HepG2 (cell line): ENCODE measurements around the gene NDUFB6. TPM values are rescaled to one million over a fixed set of nuclear protein-coding genes. Genes with fewer than 3 reads are reported as not detected.
A peak's percentile ranks its signal among the peaks of the same experiment; 100 is the strongest.

Experiments
- ATF5 ChIP-seq: sonication (generic); formaldehyde crosslinking; IDR thresholded peaks from 2 replicates; pipeline ENCODE4 v1.4.0; 2020; ENCODE audit warnings: mild to moderate bottlenecking, low read depth, missing genetic modification reagents
- ATM ChIP-seq: fragments of 450-650 bp; IDR thresholded peaks from 2 replicates; pipeline ENCODE4 v1.7.1; 2017; ENCODE audit warnings: mild to moderate bottlenecking, borderline replicate concordance
- BHLHE40 ChIP-seq: IDR thresholded peaks from 2 replicates; pipeline ENCODE4 v1.6.1; 2011; ENCODE audit warnings: low read length, improper control_type of control experiment
- CCAR2 ChIP-seq: fragments of 200-400 bp; formaldehyde crosslinking; optimal IDR thresholded peaks from 2 replicates; pipeline ENCODE3; 2018; ENCODE audit warnings: low read depth, mild to moderate bottlenecking, low read length, moderate library complexity
- EEA1 ChIP-seq: sonication (generic); formaldehyde crosslinking; IDR thresholded peaks from 2 replicates; pipeline ENCODE4 v1.5.1; 2020; ENCODE audit warnings: mild to moderate bottlenecking, missing genetic modification reagents, borderline replicate concordance
- EP300 ChIP-seq, 3 experiments: sonication (generic) in 1 of 3; formaldehyde crosslinking in 1 of 3; IDR thresholded peaks; 2 replicates each; pipeline versions ENCODE4 v1.5.1 to v1.6.1; 2011 to 2020; ENCODE audit warnings: low read depth in 2 of 3, low read length in 2 of 3, borderline replicate concordance in 1 of 3, improper control_type of control experiment in 1 of 3, mild to moderate bottlenecking in 1 of 3, missing genetic modification reagents in 1 of 3, moderate library complexity in 1 of 3
- ESRRA ChIP-seq: sonication (generic); formaldehyde crosslinking; IDR thresholded peaks from 2 replicates; pipeline ENCODE4 v1.5.1; 2020; ENCODE audit warnings: mild to moderate bottlenecking, low read depth, missing genetic modification reagents
- EZH2 ChIP-seq: conservative IDR thresholded peaks from 2 replicates; pipeline ENCODE4 v1.6.1; 2012; ENCODE audit warnings: mild to moderate bottlenecking, low read depth, low read length, moderate library complexity
- FOXP1 ChIP-seq, 2 experiments: fragments of 450-650 bp in 1 of 2; IDR thresholded peaks; 2 replicates each; pipeline ENCODE4 v1.6.1; 2017 to 2018; ENCODE audit warnings: antibody characterized with exemption in 1 of 2
- GATA4 ChIP-seq: sonication (generic); IDR thresholded peaks from 2 replicates; pipeline ENCODE4 v1.6.1; 2016; ENCODE audit warnings: antibody characterized with exemption, low read depth, borderline replicate concordance
- NFE2L2 ChIP-seq: fragments of 150-350 bp; IDR thresholded peaks from 2 replicates; pipeline ENCODE4 v1.6.1; 2014; ENCODE audit warnings: low read length
- NR2F1 ChIP-seq, 2 experiments: fragments of 450-650 bp in 1 of 2; formaldehyde crosslinking in 1 of 2; IDR thresholded peaks; 2 replicates each; pipeline versions ENCODE4 v1.5.0 to v1.6.1; 2016 to 2020; ENCODE audit warnings: mild to moderate bottlenecking in 1 of 2, missing compliant biosample characterization in 1 of 2, missing genetic modification reagents in 1 of 2, moderate library complexity in 1 of 2
- POGK ChIP-seq: sonication (generic); formaldehyde crosslinking; conservative IDR thresholded peaks from 2 replicates; pipeline ENCODE4 v1.8.0; 2022; ENCODE audit warnings: mild to moderate bottlenecking, moderate library complexity, missing genetic modification reagents
- RFX1 ChIP-seq: fragments of 450-650 bp; IDR thresholded peaks from 2 replicates; pipeline ENCODE4 v1.6.1; 2017
- RNF2 ChIP-seq: fragments of 450-650 bp; conservative IDR thresholded peaks from 2 replicates; pipeline ENCODE4 v1.6.1; 2016; ENCODE audit warnings: low read depth
- SPEN ChIP-seq: sonication (generic); formaldehyde crosslinking; IDR thresholded peaks from 2 replicates; pipeline ENCODE4 v1.5.1; 2020; ENCODE audit warnings: low read depth, mild to moderate bottlenecking, missing genetic modification reagents
- THAP7 ChIP-seq: sonication (generic); formaldehyde crosslinking; IDR thresholded peaks from 2 replicates; pipeline ENCODE4 v1.8.1; 2023; ENCODE audit warnings: mild to moderate bottlenecking, missing genetic modification reagents
- ZBTB3 ChIP-seq: sonication (generic); formaldehyde crosslinking; IDR thresholded peaks from 2 replicates; pipeline ENCODE4 v1.4.0; 2020; ENCODE audit warnings: low read depth, mild to moderate bottlenecking, moderate library complexity, missing genetic modification reagents, borderline replicate concordance
- ZNF337 ChIP-seq: sonication (generic); formaldehyde crosslinking; IDR thresholded peaks from 2 replicates; pipeline ENCODE4 v1.5.1; 2020; ENCODE audit warnings: missing genetic modification reagents, low read depth, mild to moderate bottlenecking, borderline replicate concordance
- ZNF460 ChIP-seq: sonication (generic); formaldehyde crosslinking; IDR thresholded peaks from 2 replicates; pipeline ENCODE4 v1.5.1; 2020; ENCODE audit warnings: missing genetic modification reagents, mild to moderate bottlenecking, borderline replicate concordance
- ZNF672 ChIP-seq: sonication (generic); formaldehyde crosslinking; IDR thresholded peaks from 2 replicates; pipeline ENCODE4 v1.8.1; 2022; ENCODE audit warnings: missing genetic modification reagents
- ZNF709 ChIP-seq: sonication (generic); formaldehyde crosslinking; IDR thresholded peaks from 2 replicates; pipeline ENCODE4 v1.5.0; 2020; ENCODE audit warnings: mild to moderate bottlenecking, missing genetic modification reagents
- polyA plus RNA-seq, 8 experiments: library from polyadenylated mRNA; depleted of rRNA in 3 of 8; stranded (reverse) in 7 of 8; unstranded in 1 of 8; fragments of >200 nt; fragmentation: Illumina TruSeq in 4 of 8; extraction: Trizol in 4 of 8; gene quantifications; 2 replicates each; pipeline versions ENCODE4 v1.2.1 to v1.2.3, GENCODE V29; 2011 to 2016; ENCODE audit warnings: low read depth in 4 of 8, missing spikeins in 1 of 8, mixed read lengths in 1 of 8; ENCODE audit not compliant: insufficient read depth in 1 of 8
- total RNA-seq, 5 experiments: library from RNA; depleted of rRNA; stranded (reverse); fragments of >200 nt; fragmentation: Illumina TruSeq; extraction: Trizol; gene quantifications; 2 replicates each; pipeline ENCODE4 v1.2.3, GENCODE V29; 2016; ENCODE audit warnings: low read depth in 1 of 5
- TF ChIP-seq, protein P1 (sequence below): sonication (generic); formaldehyde crosslinking; IDR thresholded peaks from 2 replicates; pipeline ENCODE4 v1.4.0; 2020; ENCODE audit warnings: low read depth, mild to moderate bottlenecking, missing genetic modification reagents
- TF ChIP-seq, protein P2 (sequence below): sonication (generic); formaldehyde crosslinking; IDR thresholded peaks from 2 replicates; pipeline ENCODE4 v1.4.0; 2020; ENCODE audit warnings: mild to moderate bottlenecking, missing genetic modification reagents

Gene NDUFB6
- total and polyA plus RNA-seq, 2 of the 13 experiments (the other 11 are each of a cell fraction or from before 2014, with no cell fraction given) = 31.2 to 81.9 TPM

GRCh38 chr9:32572900-32573523 is at the start of gene NDUFB6 (continued):
- TF ChIP-seq ZNF337 = no peak
- no peak for TF ChIP-seq ATM
- TF ChIP-seq FOXP1 (IDR thresholded peaks at IDR 0.05) = no peak
- TF ChIP-seq FOXP1 (CRISPR knock-in tag; IDR thresholded peaks at IDR 0.05) = no peak
- TF ChIP-seq NFE2L2 = no peak
- TF ChIP-seq NR2F1 (CRISPR knock-in tag; IDR thresholded peaks at IDR 0.05) = peak in 1 of 2 experiments; percentile 25; a peak in 1 of 4 replicates
- TF ChIP-seq, protein P1, sequence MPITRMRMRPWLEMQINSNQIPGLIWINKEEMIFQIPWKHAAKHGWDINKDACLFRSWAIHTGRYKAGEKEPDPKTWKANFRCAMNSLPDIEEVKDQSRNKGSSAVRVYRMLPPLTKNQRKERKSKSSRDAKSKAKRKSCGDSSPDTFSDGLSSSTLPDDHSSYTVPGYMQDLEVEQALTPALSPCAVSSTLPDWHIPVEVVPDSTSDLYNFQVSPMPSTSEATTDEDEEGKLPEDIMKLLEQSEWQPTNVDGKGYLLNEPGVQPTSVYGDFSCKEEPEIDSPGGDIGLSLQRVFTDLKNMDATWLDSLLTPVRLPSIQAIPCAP = no peak
- TF ChIP-seq POGK = 0 out of 2 replicates have a peak, but pooled peaks have one; percentile 56
- TF ChIP-seq BHLHE40 = no peak
- peak; percentile 81; the same call in 1 of the 2 replicates for TF ChIP-seq THAP7 (CRISPR knock-in tag)
- TF ChIP-seq ZNF709 (CRISPR knock-in tag) = peak; percentile 60; the same call in 1 of the 2 replicates
- TF ChIP-seq CCAR2 = no peak
- no peak for TF ChIP-seq ATF5 (CRISPR knock-in tag)
- TF ChIP-seq ZNF672 (CRISPR knock-in tag) = 0 out of 2 replicates have a peak, but pooled peaks have one; percentile 25
- TF ChIP-seq, protein P2, sequence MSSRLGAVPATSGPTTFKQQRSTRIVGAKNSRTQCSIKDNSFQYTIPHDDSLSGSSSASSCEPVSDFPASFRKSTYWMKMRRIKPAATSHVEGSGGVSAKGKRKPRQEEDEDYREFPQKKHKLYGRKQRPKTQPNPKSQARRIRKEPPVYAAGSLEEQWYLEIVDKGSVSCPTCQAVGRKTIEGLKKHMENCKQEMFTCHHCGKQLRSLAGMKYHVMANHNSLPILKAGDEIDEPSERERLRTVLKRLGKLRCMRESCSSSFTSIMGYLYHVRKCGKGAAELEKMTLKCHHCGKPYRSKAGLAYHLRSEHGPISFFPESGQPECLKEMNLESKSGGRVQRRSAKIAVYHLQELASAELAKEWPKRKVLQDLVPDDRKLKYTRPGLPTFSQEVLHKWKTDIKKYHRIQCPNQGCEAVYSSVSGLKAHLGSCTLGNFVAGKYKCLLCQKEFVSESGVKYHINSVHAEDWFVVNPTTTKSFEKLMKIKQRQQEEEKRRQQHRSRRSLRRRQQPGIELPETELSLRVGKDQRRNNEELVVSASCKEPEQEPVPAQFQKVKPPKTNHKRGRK (CRISPR knock-in tag) = no peak
- no peak for TF ChIP-seq EP300 (IDR thresholded peaks at IDR 0.05; ENCODE audit: low read depth in 2 of 2, low read length in 2 of 2)
- TF ChIP-seq EP300 (CRISPR knock-in tag; IDR thresholded peaks at IDR 0.05; ENCODE audit: borderline replicate concordance) = no peak
- no peak for TF ChIP-seq EZH2
- no peak for TF ChIP-seq RNF2
- no peak for TF ChIP-seq ZBTB3 (CRISPR knock-in tag)
- TF ChIP-seq SPEN (CRISPR knock-in tag) = peak; percentile 90
- TF ChIP-seq RFX1 = no peak
- TF ChIP-seq ESRRA (CRISPR knock-in tag) = peak; percentile 87
- TF ChIP-seq EEA1 (CRISPR knock-in tag) = no peak
- no peak for TF ChIP-seq ZNF460
- 0 out of 2 replicates have a peak, but pooled peaks have one; percentile 35 for TF ChIP-seq GATA4
